Small intestine (tissue), 7 donors: ENCODE data around the gene BTBD8. TPM values are rescaled to one million over a fixed set of nuclear protein-coding genes. Genes with fewer than 3 reads are reported as not detected.
A peak's percentile ranks its signal among the peaks of the same experiment; 100 is the strongest.

Experiments used
- DNase-seq, 2 donors: peaks; one replicate each; pipeline versions ENCODE4 v3.0.0 to v3.0.0-alpha.2; 2013
- FAIRE-seq: peaks from 2 replicates; lab custom pipeline; 2012; peaks lifted over from hg19 to GRCh38; lab: Jason Lieb, UNC
- H3K27ac ChIP-seq, 3 donors: one replicate each; pipeline ENCODE4 v1.5.1; 2013; ENCODE audit warnings: low read length in 2 of 3, mild to moderate bottlenecking in 2 of 3, control low read depth in 1 of 3, inconsistent platforms in 1 of 3, low read depth in 1 of 3, moderate library complexity in 1 of 3
- H3K27me3 ChIP-seq, 3 donors: one replicate each; pipeline ENCODE4 v1.6.1; 2013; ENCODE audit warnings: low read length in 3 of 3, inconsistent platforms in 1 of 3; ENCODE audit not compliant: control insufficient read depth in 3 of 3, insufficient read depth in 3 of 3
- H3K36me3 ChIP-seq, 3 donors: one replicate each; pipeline ENCODE4 v1.6.1; 2013; ENCODE audit warnings: low read length in 3 of 3, inconsistent platforms in 1 of 3, low read depth in 1 of 3, mild to moderate bottlenecking in 1 of 3, moderate library complexity in 1 of 3; ENCODE audit not compliant: control insufficient read depth in 3 of 3, insufficient read depth in 2 of 3
- H3K4me1 ChIP-seq, 3 donors: one replicate each; pipeline ENCODE4 v1.6.1; 2013; ENCODE audit warnings: low read length in 2 of 3, inconsistent platforms in 1 of 3, low read depth in 1 of 3, mild to moderate bottlenecking in 1 of 3, moderate library complexity in 1 of 3; ENCODE audit not compliant: control insufficient read depth in 3 of 3, insufficient read depth in 2 of 3
- H3K4me3 ChIP-seq, 3 donors: one replicate each; pipeline ENCODE4 v1.5.1; 2013; ENCODE audit warnings: low read length in 3 of 3, control low read depth in 1 of 3, inconsistent platforms in 1 of 3, low read depth in 1 of 3, mild to moderate bottlenecking in 1 of 3, moderate library complexity in 1 of 3
- H3K9me3 ChIP-seq, 2 donors: one replicate each; pipeline ENCODE4 v1.6.1; 2013; ENCODE audit warnings: low read depth in 1 of 2, low read length in 1 of 2; ENCODE audit not compliant: control insufficient read depth in 2 of 2, insufficient read depth in 1 of 2
- WGBS, 3 donors: extraction: QIAGEN DNeasy Blood & Tissue Kit; methylation state at CpG; one replicate each; pipeline ENCODE4 v1.1.7; 2013; 5-methylcytosine and 5-hydroxymethylcytosine counted together
- polyA plus RNA-seq, 4 donors: library from polyadenylated mRNA; stranded (reverse) in 3 of 4; unstranded in 1 of 4; fragments of 200-250 nt in 3 of 4; fragments of 120-200 nt in 1 of 4; gene quantifications; one replicate each; pipeline versions ENCODE4 v1.2.1 to v1.2.3, GENCODE V29; 2013
- donor health status: healthy with polysubstance abuse.
- donor health status: control.
- donor health status: control.
- donor health status: Bipolar disorder and iron deficiency.
- donor health status: healthy.

Gene BTBD8
- polyA plus RNA-seq, 4 donors = 0.27 to 9.8 (median 2.1) TPM

GRCh38 chr1:92136341-92136740, 56.2 kb downstream of the BTBD8 start:
- Histone ChIP-seq H3K9me3 (no peaks in the 10 kb centered on the region), H3K27ac (no peak overlapping the region), H3K4me1 (no peaks in the 10 kb centered on the region), H3K27me3 (no peaks in the 10 kb centered on the region), H3K36me3 (peaks cover 0 to 3% (median 1%) of the 10 kb centered on the region in 3 donors), H3K4me3 (no peak overlapping the region)
- WGBS, 3 donors = 47 to 58% (median 57%) methylated on average over 2 of the region's 2 CpGs
- DNase-seq (no peak), FAIRE-seq (no peak)

GRCh38 chr1:92154934-92155333, 74.8 kb downstream of the BTBD8 start:
- Histone ChIP-seq H3K9me3 (peaks cover 0 to 9% of the 10 kb centered on the region in 2 donors), H3K4me3 (no peak overlapping the region), H3K27me3 (no peaks in the 10 kb centered on the region), H3K4me1 (no peaks in the 10 kb centered on the region), H3K27ac (no peak overlapping the region), H3K36me3 (peaks cover 0 to 12% (median 0%) of the 10 kb centered on the region in 3 donors)
- DNase-seq (no peak), FAIRE-seq (no peak)
- WGBS, 3 donors = 91 to 99% (median 96%) methylated on average over 2 of the region's 2 CpGs

- peaks cover 0 to 13% (median 0%) of the 10 kb centered on the region in 3 donors for H3K36me3 ChIP-seq
- FAIRE-seq = no peak
Observed at GRCh38 chr1:92159593-92159992, 79.4 kb downstream of the BTBD8 start.

GRCh38 chr1:92165389-92165788, 85.2 kb downstream of the BTBD8 start:
- Histone ChIP-seq H3K27me3 (no peaks in the 10 kb centered on the region), H3K27ac (no peak overlapping the region), H3K36me3 (peaks cover 0 to 3% (median 0%) of the 10 kb centered on the region in 3 donors), H3K4me3 (no peak overlapping the region), H3K9me3 (peaks cover 0 to 9% of the 10 kb centered on the region in 2 donors), H3K4me1 (no peaks in the 10 kb centered on the region)
- DNase-seq (no peak), FAIRE-seq (no peak)
- WGBS, 3 donors = 94 to 95% (median 95%) methylated on average over 1 of the region's 1 CpG

More at GRCh38 chr1:92159593-92159992, 79.4 kb downstream of the BTBD8 start:
- no peaks in the 10 kb centered on the region for H3K27me3 ChIP-seq
- DNase-seq = no peak
- H3K9me3 ChIP-seq = peaks cover 0 to 18% of the 10 kb centered on the region in 2 donors
- 87 to 94% (median 91%) methylated on average over 3 of the region's 3 CpGs for WGBS, 3 donors
- no peak overlapping the region for H3K27ac ChIP-seq
- no peak overlapping the region for H3K4me3 ChIP-seq
- no peaks in the 10 kb centered on the region for H3K4me1 ChIP-seq

- 83 to 93% (median 91%) methylated on average over 1 of the region's 1 CpG for WGBS, 3 donors
- DNase-seq (no peak), FAIRE-seq (no peak)
- Histone ChIP-seq H3K36me3 (peaks cover 0 to under 1% (median 0%) of the 10 kb centered on the region in 3 donors), H3K4me1 (no peaks in the 10 kb centered on the region), H3K4me3 (no peak overlapping the region), H3K27ac (no peak overlapping the region), H3K27me3 (no peaks in the 10 kb centered on the region), H3K9me3 (peaks cover 0 to 3% of the 10 kb centered on the region in 2 donors)
Observed at GRCh38 chr1:92167151-92167550, 87.0 kb downstream of the BTBD8 start.

GRCh38 chr1:92168657-92169056, 88.5 kb downstream of the BTBD8 start:
- no peak overlapping the region for H3K4me3 ChIP-seq
- DNase-seq (no peak), FAIRE-seq (no peak)
- no peaks in the 10 kb centered on the region for H3K4me1 ChIP-seq
- H3K27me3 ChIP-seq = no peaks in the 10 kb centered on the region
- WGBS, 3 donors = 71 to 91% (median 87%) methylated on average over 5 of the region's 5 CpGs
- peaks cover 0 to 3% of the 10 kb centered on the region in 2 donors for H3K9me3 ChIP-seq
- H3K36me3 ChIP-seq = no peaks in the 10 kb centered on the region
- no peak overlapping the region for H3K27ac ChIP-seq

- Histone ChIP-seq H3K9me3 (peaks cover 0 to 3% of the 10 kb centered on the region in 2 donors), H3K4me1 (no peaks in the 10 kb centered on the region), H3K27ac (no peak overlapping the region), H3K27me3 (no peaks in the 10 kb centered on the region), H3K36me3 (no peaks in the 10 kb centered on the region), H3K4me3 (no peak overlapping the region)
- DNase-seq (no peak), FAIRE-seq (peak; percentile 15)
- 88 to 96% (median 95%) methylated on average over 2 of the region's 2 CpGs for WGBS, 3 donors
Observed at GRCh38 chr1:92169214-92170005, 89.3 kb downstream of the BTBD8 start.

GRCh38 chr1:92184632-92185031, 104.5 kb downstream of the BTBD8 start:
- H3K9me3 ChIP-seq = no peaks in the 10 kb centered on the region
- H3K27me3 ChIP-seq = no peaks in the 10 kb centered on the region
- H3K4me1 ChIP-seq = no peaks in the 10 kb centered on the region
- FAIRE-seq (no peak), DNase-seq (no peak)
- H3K36me3 ChIP-seq = peaks cover 0 to 1% (median 0%) of the 10 kb centered on the region in 3 donors
- WGBS, 3 donors = 90 to 96% (median 92%) methylated on average over 1 of the region's 1 CpG
- H3K4me3 ChIP-seq = no peak overlapping the region
- H3K27ac ChIP-seq = no peak overlapping the region
